ENCODE measurements around the gene FOXO1.

The FOXO1 gene

DNA sequence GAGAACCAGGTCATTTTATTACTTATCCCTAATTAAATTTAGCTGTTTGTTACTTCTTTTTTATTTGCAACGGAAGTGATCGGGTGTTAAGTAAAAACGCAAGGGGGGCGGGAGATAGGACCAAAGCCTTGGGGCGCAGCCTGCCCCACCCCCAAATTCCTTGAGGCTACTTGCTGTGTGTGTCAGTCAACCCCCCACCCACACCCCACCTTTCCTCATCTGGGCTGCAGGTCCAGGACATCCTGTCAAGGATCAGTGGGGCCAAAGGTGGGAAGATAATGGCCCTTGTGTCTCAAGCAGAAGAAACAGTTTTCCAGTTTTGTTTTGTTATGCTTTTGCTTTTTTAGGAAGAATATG is 1.2 kb upstream of the FOXO1 start:
- peaks cover 39% of the 10 kb centered on the region for H3K79me2 ChIP-seq (ENCODE audit: insufficient read depth, low read length)
- no peaks in the 10 kb centered on the region for H4K20me1 ChIP-seq (ENCODE audit: insufficient read depth, low read length)
- H3K27me3 ChIP-seq (ENCODE audit: insufficient read depth, low read length) = no peaks in the 10 kb centered on the region
- no peaks in the 10 kb centered on the region for H3F3A ChIP-seq (ENCODE audit: insufficient read depth, low read length)
- H3K9ac ChIP-seq (ENCODE audit: low read length) = peak overlapping the region; percentile 82
- H3K9me2 ChIP-seq (ENCODE audit: low read depth, low read length) = no peaks in the 10 kb centered on the region
- H3K4me2 ChIP-seq (ENCODE audit: low read length) = peak overlapping the region; percentile 87
- TF ChIP-seq, protein P1, sequence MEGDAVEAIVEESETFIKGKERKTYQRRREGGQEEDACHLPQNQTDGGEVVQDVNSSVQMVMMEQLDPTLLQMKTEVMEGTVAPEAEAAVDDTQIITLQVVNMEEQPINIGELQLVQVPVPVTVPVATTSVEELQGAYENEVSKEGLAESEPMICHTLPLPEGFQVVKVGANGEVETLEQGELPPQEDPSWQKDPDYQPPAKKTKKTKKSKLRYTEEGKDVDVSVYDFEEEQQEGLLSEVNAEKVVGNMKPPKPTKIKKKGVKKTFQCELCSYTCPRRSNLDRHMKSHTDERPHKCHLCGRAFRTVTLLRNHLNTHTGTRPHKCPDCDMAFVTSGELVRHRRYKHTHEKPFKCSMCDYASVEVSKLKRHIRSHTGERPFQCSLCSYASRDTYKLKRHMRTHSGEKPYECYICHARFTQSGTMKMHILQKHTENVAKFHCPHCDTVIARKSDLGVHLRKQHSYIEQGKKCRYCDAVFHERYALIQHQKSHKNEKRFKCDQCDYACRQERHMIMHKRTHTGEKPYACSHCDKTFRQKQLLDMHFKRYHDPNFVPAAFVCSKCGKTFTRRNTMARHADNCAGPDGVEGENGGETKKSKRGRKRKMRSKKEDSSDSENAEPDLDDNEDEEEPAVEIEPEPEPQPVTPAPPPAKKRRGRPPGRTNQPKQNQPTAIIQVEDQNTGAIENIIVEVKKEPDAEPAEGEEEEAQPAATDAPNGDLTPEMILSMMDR (IDR thresholded peaks at IDR 0.05; ENCODE audit: low read length) = no peak
- no peak for TF ChIP-seq EZH2 (IDR thresholded peaks at IDR 0.05; ENCODE audit: borderline replicate concordance, low read length)
- H3K4me1 ChIP-seq (ENCODE audit: insufficient read depth, low read length, severe bottlenecking) = peaks cover 39% of the 10 kb centered on the region
- peak overlapping the region; percentile 98 for H3K4me3 ChIP-seq (ENCODE audit: low read depth, low read length, poor library complexity, severe bottlenecking)
- H3K9me3 ChIP-seq (ENCODE audit: low read length) = no peaks in the 10 kb centered on the region
- peak overlapping the region; percentile 80 for H3K27ac ChIP-seq (ENCODE audit: low read depth, low read length, poor library complexity, severe bottlenecking)
- no peak overlapping the region for H2AFZ ChIP-seq (ENCODE audit: low read length)
- peaks cover 12% of the 10 kb centered on the region; the same call in 1 of the 2 replicates for H3K36me3 ChIP-seq (ENCODE audit: insufficient read depth, low read length)

GRCh38 chr13:40666933-40667621 is 636 bp upstream of the FOXO1 start:
- Histone ChIP-seq H3K4me3 (ENCODE audit: low read depth, low read length, poor library complexity, severe bottlenecking) (peak overlapping the region; percentile 98), H3K9me3 (ENCODE audit: low read length) (no peaks in the 10 kb centered on the region), H4K20me1 (ENCODE audit: insufficient read depth, low read length) (no peaks in the 10 kb centered on the region), H2AFZ (ENCODE audit: low read length) (no peak overlapping the region), H3K4me1 (ENCODE audit: insufficient read depth, low read length, severe bottlenecking) (peaks cover 39% of the 10 kb centered on the region), H3K27ac (ENCODE audit: low read depth, low read length, poor library complexity, severe bottlenecking) (peak overlapping the region; percentile 80), H3F3A (ENCODE audit: insufficient read depth, low read length) (no peaks in the 10 kb centered on the region), H3K27me3 (ENCODE audit: insufficient read depth, low read length) (no peaks in the 10 kb centered on the region), H3K9ac (ENCODE audit: low read length) (peak overlapping the region; percentile 82), H3K9me2 (ENCODE audit: low read depth, low read length) (no peaks in the 10 kb centered on the region), H3K4me2 (ENCODE audit: low read length) (peak overlapping the region; percentile 87), H3K36me3 (ENCODE audit: insufficient read depth, low read length) (peaks cover 12% of the 10 kb centered on the region; the same call in 1 of the 2 replicates), H3K79me2 (ENCODE audit: insufficient read depth, low read length) (peaks cover 44% of the 10 kb centered on the region)
- TF ChIP-seq, protein P1 (IDR thresholded peaks at IDR 0.05; ENCODE audit: low read length) = no peak
- no peak for TF ChIP-seq EZH2 (IDR thresholded peaks at IDR 0.05; ENCODE audit: borderline replicate concordance, low read length)

DNA sequence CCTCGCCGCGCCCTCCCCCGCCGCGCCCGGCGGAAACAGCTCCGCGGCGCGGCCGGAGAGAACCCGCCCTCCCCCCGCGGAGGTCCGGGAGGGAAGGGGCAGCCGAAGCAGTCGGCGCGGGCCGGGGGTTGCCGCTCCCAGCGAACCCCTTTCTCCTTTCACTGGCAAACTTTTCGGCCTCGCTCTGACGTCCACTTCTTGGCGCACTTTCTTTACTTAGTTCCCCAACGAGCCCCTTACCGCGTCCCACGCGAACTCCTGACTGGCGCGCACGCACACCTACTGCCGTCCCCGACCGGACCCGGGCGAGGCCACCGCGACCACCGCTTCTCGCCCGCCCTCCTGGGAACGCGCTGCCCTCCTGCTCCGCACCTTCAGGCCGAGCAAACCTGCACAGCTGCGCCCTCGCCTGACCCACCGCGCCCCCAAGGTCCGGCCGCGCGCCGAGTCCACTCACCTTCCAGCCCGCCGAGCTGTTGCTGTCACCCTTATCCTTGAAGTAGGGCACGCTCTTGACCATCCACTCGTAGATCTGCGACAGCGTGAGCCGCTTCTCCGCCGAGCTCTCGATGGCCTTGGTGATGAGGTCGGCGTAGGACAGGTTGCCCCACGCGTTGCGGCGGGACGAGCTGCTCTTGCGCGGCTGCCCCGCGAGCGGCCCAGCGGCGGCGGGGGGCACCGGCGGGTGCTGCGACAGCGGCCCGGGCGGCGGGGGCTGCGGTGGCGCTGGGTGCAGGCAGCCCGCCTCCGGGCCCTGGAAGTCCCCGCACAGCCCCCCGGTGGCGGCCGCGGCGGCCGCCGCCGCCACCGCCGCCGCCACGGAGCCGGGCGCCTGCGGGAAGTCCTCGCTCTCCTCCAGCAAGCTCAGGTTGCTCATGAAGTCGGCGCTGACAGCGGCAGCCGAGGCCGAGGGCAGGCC is 1.1 kb downstream of the FOXO1 start:
- H3K4me3 ChIP-seq (ENCODE audit: low read depth, low read length, poor library complexity, severe bottlenecking) = peak overlapping the region; percentile 98
- H3F3A ChIP-seq (ENCODE audit: insufficient read depth, low read length) = no peaks in the 10 kb centered on the region
- H3K9ac ChIP-seq (ENCODE audit: low read length) = peak overlapping the region; percentile 99
- H3K36me3 ChIP-seq (ENCODE audit: insufficient read depth, low read length) = peaks cover 15% of the 10 kb centered on the region; the same call in 1 of the 2 replicates
- no peak overlapping the region for H2AFZ ChIP-seq (ENCODE audit: low read length)
- peak overlapping the region; percentile 66 for H3K4me2 ChIP-seq (ENCODE audit: low read length)
- no peaks in the 10 kb centered on the region for H3K27me3 ChIP-seq (ENCODE audit: insufficient read depth, low read length)
- no peaks in the 10 kb centered on the region for H3K9me2 ChIP-seq (ENCODE audit: low read depth, low read length)
- peak overlapping the region; percentile 83 for H3K27ac ChIP-seq (ENCODE audit: low read depth, low read length, poor library complexity, severe bottlenecking)
- TF ChIP-seq EZH2 (IDR thresholded peaks at IDR 0.05; ENCODE audit: borderline replicate concordance, low read length) = no peak
- TF ChIP-seq, protein P1 (IDR thresholded peaks at IDR 0.05; ENCODE audit: low read length) = peak; percentile 13; the same call in 1 of the 2 replicates
- H4K20me1 ChIP-seq (ENCODE audit: insufficient read depth, low read length) = no peaks in the 10 kb centered on the region
- peaks cover 53% of the 10 kb centered on the region for H3K4me1 ChIP-seq (ENCODE audit: insufficient read depth, low read length, severe bottlenecking)
- H3K9me3 ChIP-seq (ENCODE audit: low read length) = no peaks in the 10 kb centered on the region
- H3K79me2 ChIP-seq (ENCODE audit: insufficient read depth, low read length) = peaks cover 61% of the 10 kb centered on the region
